Right lung (tissue), 5 donors: ENCODE measurements around the gene HAX1. TPM values are rescaled to one million over a fixed set of nuclear protein-coding genes. Genes with fewer than 3 reads are reported as not detected.
"Not testable (repeated sequence)": the region's sequence is repeated elsewhere in the genome, so short reads cannot be mapped to it uniquely, and the experiment has no call there.

Experiments used
- DNase-seq, 2 donors: peaks; one replicate each; pipeline ENCODE4 v3.0.0-alpha.2; 2013
- polyA plus RNA-seq, 5 donors: library from polyadenylated mRNA; unstranded; fragments of 120-200 nt; gene quantifications; one replicate each; pipeline versions ENCODE4 v1.2.1 to v1.2.3, GENCODE V29; 2013; ENCODE audit warnings: inconsistent platforms in 1 of 5, low replicate concordance in 1 of 5; ENCODE audit not compliant: insufficient read length in 5 of 5, insufficient read depth in 1 of 5

HAX1 gene
- polyA plus RNA-seq, 5 donors = 73.2 to 81.0 (median 79.2) TPM

DNA sequence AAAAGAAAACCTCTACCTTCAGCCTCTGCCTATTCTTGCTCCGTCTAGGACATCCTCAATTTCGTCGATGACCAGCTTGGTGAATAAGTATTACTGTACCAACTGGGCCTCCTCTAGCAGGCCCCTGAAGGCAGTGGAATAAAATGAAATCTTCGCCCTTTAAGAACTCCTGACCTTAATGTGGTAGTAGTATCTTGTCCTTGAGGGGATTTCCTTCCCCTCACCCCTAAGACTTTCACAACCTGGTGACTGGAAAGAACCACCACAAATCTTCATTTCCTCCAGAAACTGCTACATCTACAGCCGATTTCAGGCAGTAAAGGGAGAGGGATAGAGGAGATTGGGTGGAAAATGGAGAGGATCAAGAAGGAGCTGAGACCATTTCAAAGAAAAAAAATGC, 1.6 kb upstream of the HAX1 start:
- no peak for DNase-seq

DNA sequence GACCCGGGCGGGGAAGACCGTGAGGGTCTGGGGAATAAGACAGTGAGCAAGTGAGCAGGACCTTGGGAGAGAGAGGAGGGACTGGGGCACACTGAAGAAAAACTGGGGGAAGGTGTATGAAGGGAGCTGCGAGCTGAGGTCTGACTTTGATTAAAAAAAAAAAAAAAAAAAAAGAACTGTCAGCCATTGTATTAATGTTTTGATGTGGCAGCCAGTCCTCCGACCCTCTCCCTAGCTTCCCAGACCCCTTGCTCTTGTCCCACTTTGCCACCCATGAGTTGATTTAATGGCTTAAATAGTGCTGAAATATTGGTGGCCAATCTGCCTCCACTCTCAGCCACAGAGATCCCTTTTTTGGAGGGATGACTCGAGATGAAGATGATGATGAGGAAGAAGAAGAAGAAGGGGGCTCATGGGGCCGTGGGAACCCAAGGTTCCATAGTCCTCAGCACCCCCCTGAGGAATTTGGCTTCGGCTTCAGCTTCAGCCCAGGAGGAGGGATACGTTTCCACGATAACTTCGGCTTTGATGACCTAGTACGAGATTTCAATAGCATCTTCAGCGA, 652 bp downstream of the HAX1 start:
- DNase-seq = no peak

DNA sequence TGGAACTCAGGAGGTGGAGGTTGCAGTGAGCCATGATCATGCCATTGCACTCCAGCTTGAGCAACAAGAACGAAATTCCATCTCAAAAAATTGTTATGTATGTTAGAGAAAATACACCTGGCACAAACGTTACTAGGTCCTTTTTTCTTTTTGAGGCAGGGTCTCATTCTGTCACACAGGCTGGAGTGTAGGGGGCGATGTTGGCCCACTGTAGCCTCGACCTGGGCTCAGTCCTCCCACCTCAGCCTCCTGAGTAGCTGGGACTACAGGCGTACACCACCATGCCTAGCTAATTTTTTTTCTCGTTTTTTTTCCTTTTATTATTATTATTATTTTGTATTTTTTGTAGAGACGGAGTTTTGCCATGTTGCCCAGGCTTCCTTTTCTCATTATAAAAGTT, 4.4 kb downstream of the HAX1 start:
- no peak for DNase-seq

DNA sequence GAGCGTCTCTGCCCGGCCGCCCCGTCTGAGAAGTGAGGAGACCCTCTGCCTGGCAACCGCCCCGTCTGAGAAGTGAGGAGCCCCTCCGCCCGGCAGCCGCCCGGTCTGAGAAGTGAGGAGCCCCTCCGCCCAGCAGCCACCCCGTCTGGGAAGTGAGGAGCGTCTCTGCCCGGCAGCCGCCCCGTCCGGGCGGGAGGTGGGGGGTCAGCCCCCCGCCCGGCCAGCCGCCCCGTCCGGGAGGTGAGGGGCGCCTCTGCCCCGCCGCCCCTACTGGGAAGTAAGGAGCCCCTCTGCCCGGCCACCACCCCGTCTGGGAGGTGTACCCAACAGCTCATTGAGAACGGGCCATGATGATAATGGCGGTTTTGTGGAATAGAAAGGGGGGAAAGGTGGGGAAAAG, 15.2 kb downstream of the HAX1 start:
- DNase-seq = not testable (repeated sequence)

DNA sequence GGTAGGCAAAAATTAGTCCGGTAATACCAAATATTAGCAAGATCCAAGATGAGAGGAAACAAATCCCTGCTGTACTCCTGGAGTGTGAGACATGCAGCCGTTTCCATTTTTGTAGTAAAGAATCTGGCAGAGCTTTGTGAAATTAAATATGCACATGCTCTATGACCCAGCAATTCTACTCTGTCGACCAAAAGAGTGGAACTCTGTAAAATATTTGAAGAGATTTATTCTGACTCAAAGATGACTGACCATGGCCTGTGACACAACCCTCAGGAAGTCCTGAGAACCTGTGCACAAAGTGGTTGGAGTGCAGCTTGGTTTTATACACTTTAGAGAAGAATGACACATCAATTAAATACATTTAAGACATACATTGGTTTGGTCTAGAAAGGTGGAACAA, 16.2 kb downstream of the HAX1 start:
- DNase-seq = no peak

DNA sequence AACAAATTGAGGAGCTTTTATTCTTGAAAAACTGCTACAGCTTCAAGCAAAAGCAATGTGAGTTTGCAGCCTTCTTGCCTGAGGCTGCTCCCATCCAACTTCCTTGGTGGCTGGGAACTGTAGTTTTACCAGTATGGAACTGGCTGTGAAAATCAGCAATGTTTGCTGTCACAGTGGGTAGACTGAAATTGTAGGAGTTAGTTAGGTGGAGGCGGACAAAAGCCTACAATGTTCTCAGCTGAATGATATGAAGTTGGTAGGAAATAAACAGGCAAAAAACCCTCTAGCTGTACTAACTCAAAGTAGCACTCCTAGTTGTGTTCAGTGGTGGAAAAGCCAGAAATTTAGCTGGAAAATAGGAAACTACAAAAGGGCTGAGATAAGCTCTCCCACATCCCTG, 18.5 kb downstream of the HAX1 start:
- DNase-seq = no peak

DNA sequence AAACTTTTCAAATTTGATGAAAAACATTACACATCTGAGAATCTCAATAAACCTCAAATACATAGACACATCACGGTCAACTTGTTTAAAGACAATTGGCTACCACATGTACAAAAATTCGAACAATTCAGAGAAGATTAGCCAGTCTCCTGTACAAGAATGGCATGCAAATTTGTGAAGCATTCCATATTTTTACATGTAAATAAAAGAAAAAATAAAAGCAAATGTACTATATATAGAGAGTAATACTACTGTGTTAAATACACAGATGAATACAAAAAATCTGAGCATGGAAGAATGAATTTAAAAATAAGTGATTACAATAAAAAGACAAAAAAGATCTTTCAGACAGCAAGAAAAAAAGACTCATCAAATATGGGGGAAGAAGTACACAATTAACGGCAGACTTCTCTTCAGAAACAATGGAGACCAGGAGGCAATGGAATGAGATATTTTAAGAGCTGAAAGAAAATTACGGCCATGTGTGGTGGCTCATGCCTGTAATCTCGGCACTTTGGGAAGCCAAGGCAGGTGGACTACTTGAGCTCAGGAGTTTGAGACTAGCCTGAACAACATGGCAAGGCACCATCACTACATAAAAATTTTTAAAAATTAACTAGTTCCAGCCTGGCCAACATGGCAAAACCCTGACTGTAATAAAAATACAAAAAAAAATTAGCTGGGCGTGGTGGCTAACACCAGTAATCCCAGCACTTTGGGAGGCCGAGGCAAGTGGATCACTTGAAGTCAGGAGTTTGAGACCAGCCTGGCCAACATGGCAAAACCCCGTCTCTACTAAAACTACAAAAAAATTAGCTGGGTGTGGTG, 23.2 kb downstream of the HAX1 start:
- DNase-seq = no peak

DNA sequence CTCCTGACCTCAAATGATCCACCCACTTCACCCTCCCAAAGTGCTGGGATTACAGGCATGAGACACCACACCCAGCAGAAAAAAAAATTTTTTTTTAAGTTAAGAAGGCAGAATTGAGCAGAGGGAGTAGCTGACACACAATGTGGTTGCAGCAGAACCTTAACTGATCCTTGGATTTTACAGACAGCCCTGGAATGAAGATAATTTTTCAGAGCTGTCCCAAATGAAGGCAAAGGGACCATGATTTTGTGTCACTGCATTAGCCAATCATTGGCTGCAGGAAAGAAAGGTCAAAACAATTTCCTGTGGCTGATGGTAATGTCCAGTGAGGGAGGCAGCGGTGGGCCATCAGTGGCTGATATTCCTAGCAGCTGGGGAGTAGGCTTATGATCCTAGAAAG, 29.2 kb downstream of the HAX1 start:
- DNase-seq = no peak

DNA sequence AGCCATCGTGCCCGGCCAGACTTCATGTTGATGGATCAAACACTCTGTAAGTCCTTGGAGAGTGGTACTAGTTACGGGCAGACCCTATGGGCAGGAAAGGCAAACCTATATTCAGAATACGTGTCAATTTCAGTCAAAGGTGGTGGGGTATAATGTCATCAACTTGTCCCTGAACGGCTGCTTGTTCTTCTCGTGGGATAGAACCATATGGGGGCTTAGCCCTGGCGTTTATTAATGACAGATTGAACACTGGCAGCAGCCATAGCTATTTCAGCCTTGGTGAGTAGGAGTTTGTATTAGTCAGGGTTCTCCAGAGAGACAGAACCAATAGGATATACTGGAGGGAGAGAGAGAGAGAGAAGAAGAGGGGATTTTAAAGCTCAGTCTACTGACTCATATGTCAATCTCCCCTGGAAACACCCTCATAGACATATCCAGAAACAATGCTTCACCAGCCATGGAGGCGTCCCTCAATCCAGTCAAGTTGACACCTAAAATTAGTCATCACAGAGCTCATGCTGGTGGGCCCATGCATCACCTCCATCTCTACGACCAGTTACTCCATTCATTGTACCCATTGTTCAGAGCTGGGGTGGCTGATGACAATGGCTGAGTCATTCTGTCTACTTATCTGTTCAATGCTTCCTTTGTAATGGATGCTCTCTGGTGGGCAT, 32.4 kb downstream of the HAX1 start:
- no peak for DNase-seq

DNA sequence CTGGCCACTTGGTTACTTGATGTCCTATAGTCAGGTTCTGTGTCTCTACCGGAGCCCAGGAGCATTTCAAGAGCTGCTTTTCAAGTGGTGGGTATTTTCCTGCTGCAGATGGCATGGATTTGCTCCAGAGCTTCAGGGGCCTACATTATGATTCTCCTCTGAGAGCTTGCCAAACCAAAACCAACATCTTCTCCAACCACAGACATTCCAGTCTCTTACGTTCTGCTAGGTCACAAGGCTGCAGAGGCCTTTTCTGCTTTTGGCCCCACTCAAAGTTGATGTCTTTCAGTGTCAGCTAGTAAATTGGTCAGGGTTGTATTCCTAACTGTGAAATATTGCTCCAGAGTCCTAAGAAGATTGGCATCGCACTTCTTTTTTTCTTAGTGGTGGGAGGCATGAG, 33.7 kb downstream of the HAX1 start:
- no peak for DNase-seq

DNA sequence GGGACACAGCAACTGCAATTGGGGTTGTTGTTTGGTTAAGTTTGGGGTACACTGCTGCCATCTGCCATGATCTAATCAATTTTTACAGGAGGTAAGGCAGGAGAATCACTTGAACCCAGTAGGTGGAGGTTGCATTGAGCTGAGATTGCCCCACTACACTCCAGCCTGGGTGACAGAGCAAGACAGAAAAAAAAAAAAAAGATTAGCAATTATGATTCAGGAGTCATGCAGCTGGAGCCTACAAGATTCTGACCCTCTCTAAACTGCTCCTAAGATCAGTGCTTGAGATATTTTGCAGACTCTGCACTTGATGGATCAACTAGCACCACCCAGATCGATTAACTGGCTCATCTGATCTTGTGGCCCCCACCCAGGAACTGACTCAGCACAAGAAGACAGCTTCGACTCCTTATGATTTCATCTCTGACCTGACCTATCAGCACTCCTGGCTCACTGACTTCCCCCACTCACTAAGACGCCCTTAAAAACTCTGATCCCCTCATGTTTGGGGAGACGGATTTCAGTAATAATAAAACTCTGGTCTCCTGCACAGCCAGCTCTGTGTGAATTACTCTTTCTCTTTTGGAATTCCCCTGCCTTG, 35.3 kb downstream of the HAX1 start:
- not testable (repeated sequence) for DNase-seq

DNA sequence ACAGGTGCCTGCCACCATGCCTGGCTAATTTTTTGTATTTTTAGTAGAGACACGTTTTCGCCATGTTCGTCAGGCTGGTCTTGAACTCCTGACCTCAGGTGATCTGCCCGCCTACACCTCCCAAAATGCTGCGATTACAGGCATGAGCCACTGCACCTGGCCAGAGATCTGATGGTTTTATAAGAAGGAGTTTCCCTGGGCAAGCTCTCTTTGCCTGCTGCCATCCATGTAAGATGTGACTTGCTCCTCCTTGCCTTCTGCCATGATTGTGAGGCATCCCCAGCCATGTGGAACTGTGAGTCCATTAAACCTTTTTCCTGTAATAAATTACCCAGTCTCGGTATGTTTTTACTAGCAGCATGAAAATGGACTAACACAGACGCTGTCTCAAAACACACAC, 36.7 kb downstream of the HAX1 start:
- DNase-seq = not testable (repeated sequence)

DNA sequence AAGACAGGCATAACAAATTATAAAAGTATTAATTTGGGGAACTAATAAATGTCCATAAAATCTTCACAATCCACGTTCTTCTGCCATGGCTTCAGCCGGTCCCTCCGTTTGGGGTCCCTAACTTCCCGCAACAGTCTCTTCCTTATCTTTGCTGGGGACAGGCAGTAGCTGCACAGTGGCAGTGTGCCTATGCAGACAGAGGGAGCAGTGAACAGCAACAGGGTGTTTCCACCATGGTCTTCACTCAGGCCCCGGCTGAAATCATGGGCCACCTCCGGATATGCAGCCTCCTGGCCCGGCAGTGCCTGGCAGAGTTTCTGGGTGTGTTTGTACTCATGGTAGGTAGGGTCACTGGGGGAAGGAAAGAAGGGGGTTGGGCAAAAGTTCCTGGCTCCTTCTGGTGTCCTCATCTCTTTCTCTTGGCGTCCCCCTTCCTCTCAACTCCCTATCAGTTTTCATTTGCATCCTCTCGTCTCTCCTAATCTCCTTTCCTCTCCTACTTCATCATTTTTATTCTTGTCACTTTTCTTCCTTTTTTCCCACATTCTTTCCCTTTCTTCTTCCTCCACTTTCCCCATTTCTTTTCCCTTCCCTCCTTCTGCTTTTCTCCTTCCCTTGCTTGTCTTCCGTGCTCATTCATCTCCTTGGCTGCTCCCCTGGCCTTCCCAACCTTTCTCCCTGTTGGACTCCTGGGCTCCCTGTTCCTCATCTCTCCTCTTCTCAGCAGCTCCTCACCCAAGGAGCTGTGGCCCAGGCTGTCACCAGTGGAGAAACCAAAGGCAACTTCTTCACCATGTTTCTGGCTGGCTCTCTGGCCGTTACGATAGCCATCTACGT, 40.0 kb downstream of the HAX1 start:
- DNase-seq = not testable (repeated sequence)

DNA sequence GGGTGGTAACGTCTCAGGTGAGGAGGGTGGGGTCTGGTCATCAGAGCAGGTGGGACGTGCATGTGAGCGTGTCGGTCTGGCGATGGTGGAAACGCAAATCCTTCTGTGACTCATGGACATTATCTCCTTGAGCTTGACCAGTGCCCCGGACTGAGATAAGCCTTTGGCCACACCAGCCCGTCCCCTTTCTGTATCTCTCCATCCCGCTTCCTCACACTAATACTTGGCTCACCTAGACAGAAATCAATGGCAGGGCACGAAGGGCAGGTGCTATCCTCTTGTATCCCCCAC, 40.6 kb downstream of the HAX1 start:
- DNase-seq = no peak

DNA sequence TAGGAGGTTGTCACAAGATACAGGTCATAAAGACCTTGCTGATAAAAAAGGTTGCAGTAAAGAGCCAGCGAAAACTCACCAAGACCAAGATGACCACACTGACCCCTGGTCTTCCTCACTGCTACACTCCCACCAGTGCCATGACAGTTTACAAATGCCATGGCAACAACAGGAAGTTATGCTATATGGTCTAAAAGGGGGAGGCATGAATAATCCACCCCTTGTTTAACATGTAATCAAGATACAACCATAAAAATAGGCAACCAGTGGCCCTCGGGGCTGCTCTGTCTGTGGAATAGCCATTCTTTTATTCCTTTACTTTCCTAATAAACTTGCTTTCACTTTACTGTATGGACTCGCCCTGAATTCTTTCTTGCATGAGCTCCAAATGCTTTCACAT, 41.8 kb downstream of the HAX1 start:
- not testable (repeated sequence) for DNase-seq

DNA sequence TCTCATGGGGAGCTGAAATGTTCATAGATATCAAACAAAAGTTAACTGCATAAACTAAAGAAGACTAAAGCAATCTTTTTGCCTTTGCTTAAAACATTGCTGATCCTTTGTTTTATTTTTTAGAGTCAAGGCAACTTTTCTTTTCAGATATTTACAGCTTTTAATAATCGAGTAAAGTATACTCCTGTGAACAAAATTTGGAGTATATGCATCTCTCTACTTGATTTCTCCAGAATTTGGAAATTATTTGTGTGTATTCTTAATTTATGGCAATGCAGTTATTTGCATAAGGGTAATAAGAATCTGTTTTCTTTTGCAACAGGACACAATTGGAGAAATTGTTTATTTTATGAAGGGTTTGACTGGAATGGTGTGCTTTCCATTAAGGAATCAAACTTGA, 44.3 kb downstream of the HAX1 start:
- no peak for DNase-seq

DNA sequence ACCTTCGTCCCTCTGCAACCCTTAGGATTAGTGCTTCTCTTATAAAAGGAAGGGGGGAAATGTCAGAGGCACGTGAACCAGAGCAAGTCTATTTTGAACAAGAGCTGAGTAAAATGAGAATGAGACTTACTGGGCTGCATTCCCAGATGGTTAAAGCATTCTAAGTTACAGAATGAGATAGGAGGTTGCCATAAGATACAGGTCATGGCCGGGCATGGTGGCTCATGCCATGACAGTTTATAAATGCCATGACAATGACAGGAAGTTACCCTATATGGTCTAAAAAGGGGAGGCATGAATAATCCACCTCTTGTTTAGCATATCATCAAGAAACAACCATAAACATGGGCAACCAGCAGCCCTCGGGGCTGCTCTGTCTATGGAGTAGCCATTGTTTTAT, 46.0 kb downstream of the HAX1 start:
- no peak for DNase-seq

DNA sequence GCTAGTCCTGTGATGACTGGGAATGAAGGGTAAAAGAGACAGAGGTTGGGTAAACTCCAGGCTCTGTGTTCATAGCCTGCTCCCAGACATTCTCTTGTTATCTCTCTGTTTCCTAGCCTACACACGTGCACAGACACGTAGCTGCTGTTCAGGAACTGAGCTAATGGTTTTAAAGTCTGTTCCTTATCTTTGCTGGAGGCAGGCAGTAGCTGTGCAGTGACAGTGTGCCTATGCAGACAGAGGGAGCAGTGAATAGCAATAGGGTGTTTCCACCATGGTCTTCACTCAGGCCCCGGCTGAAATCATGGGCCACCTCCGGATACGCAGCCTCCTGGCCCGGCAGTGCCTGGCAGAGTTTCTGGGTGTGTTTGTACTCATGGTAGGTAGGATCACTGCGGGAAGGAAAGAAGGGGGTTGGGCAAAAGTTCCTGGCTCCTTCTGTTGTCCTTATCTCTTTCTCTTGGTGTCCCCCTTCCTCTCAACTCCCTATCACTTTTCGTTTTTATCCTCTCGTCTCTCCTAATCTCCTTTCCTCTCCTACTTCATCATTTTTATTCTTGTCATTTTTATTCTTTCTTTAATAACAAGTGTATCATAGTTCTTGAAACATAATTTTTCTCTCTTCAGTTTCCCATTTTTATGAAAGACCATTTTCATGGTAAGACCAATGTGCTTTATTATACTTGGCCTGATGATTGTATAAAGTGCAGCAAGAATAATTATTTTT, 48.6 kb downstream of the HAX1 start, which contains the start of gene AQP10:
Gene AQP10, plus strand, starts transcription at position 212 of the 727 bp plus-strand sequence. Its CDS starts 63 bp downstream, at position 275.
- no peak for DNase-seq

DNA sequence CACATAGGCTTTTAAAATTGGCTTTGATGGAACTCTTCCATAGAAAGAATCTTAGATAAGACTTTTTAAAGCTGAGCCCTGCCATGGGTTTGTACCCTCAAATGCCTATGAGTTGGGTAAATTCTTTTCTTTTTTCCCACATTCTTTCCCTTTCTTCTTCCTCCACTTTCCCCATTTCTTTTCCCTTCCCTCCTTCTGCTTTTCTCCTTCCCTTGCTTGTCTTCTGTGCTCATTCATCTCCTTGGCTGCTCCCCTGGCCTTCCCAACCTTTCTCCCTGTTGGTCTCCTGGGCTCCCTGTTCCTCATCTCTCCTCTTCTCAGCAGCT, 49.1 kb downstream of the HAX1 start:
- not testable (repeated sequence) for DNase-seq

DNA sequence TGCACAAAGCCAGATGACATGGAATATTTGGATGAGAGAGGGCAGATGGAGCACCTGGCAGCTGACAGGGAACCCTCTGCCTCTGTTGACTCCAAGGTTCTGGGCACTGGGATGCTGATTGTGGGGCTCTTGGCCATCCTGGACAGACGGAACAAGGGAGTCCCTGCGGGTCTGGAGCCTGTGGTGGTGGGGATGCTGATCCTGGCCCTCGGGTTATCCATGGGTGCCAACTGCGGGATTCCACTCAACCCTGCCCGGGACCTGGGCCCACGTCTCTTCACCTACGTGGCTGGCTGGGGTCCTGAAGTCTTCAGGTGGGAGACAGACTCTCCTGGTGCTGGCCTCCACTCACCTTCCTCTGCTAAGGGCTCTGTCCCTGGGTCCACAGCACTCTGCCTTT, 51.1 kb downstream of the HAX1 start:
- DNase-seq = no peak

DNA sequence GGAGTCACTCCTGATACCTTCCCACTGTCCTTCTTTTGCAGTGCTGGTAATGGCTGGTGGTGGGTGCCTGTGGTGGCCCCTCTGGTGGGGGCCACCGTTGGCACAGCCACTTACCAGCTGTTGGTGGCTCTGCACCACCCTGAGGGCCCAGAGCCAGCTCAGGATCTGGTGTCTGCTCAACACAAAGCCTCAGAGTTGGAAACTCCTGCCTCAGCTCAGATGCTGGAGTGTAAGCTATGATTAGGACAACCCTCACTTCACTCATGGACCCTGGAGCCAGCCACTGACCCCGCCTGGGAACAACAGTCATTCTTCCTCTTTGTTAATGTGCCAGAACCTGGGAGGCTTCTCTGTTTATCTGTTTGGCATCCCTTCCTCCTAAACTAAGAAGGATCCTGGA, 51.8 kb downstream of the HAX1 start:
- DNase-seq = no peak
